Gastroesophageal sphincter (tissue), 3 donors: Measurements from ENCODE around the gene DND1.

Experiments used
- EP300 ChIP-seq: sonication (generic); formaldehyde crosslinking; IDR thresholded peaks from one replicate; pipeline ENCODE4 v1.6.1; 2017; ENCODE audit warnings: antibody characterized with exemption, mild to moderate bottlenecking
- POLR2A ChIP-seq, 2 donors: fragments of 450-650 bp; IDR thresholded peaks; one replicate each; pipeline ENCODE4 v1.6.1; 2017; ENCODE audit warnings: antibody characterized with exemption in 2 of 2, mild to moderate bottlenecking in 2 of 2, moderate library complexity in 1 of 2
- TF ChIP-seq, protein P1 (sequence below), 4 experiments: fragments of 200-600 bp in 2 of 4; fragments of 450-650 bp in 2 of 4; sonication (generic) in 1 of 4; IDR thresholded peaks; one replicate each; pipeline ENCODE4 v1.5.1; 2017 to 2019; ENCODE audit warnings: antibody characterized with exemption in 4 of 4, mild to moderate bottlenecking in 2 of 4, moderate library complexity in 2 of 4

DNA sequence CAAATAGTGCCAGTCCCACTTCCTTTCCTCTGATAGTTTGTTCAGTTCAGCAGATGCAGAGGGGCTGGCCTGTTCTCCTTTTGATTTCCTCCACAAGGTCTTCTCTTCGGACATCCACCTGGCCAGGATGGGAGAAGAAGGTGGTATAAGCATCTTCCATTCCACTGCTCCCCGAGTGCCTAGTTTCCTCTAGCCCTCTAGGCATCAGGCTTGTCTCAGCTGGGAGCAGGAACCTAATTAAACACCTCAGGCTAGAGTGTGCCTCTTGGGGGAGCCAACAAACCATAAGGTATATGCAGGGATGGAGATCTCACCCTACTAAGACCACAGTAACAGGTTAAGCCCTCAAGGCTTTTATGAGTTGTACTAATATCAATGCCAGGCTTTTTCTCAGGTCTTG lies 835 bp upstream of the DND1 start:
- TF ChIP-seq, protein P1, sequence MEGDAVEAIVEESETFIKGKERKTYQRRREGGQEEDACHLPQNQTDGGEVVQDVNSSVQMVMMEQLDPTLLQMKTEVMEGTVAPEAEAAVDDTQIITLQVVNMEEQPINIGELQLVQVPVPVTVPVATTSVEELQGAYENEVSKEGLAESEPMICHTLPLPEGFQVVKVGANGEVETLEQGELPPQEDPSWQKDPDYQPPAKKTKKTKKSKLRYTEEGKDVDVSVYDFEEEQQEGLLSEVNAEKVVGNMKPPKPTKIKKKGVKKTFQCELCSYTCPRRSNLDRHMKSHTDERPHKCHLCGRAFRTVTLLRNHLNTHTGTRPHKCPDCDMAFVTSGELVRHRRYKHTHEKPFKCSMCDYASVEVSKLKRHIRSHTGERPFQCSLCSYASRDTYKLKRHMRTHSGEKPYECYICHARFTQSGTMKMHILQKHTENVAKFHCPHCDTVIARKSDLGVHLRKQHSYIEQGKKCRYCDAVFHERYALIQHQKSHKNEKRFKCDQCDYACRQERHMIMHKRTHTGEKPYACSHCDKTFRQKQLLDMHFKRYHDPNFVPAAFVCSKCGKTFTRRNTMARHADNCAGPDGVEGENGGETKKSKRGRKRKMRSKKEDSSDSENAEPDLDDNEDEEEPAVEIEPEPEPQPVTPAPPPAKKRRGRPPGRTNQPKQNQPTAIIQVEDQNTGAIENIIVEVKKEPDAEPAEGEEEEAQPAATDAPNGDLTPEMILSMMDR (IDR thresholded peaks at IDR 0.05): no peak
- TF ChIP-seq EP300 (no peak), POLR2A (IDR thresholded peaks at IDR 0.05) (no peak)
